Measurements from ENCODE around the gene SLC6A19.

DNA sequence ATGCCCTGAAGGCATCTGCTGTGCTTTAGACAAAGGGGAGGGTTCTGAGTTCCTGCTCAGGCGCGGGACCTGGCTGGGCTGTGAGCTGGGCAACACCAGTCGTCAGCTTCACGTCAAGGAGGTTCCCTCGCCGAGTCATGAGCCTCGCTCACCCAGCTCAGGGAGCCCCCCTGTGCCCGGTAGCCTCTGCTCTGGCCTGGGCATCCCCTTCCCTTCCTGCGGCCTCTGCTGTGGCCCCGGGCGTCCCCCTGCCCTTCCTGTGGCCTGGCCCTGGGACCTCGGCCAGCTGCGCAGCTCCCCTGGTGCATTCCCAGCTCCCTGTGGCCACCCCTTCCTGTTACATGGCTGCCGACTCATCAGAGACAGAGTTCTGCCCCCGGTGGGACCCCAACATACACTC is 63.6 kb downstream of the SLC6A19 start:
- TF ChIP-seq, protein P1, sequence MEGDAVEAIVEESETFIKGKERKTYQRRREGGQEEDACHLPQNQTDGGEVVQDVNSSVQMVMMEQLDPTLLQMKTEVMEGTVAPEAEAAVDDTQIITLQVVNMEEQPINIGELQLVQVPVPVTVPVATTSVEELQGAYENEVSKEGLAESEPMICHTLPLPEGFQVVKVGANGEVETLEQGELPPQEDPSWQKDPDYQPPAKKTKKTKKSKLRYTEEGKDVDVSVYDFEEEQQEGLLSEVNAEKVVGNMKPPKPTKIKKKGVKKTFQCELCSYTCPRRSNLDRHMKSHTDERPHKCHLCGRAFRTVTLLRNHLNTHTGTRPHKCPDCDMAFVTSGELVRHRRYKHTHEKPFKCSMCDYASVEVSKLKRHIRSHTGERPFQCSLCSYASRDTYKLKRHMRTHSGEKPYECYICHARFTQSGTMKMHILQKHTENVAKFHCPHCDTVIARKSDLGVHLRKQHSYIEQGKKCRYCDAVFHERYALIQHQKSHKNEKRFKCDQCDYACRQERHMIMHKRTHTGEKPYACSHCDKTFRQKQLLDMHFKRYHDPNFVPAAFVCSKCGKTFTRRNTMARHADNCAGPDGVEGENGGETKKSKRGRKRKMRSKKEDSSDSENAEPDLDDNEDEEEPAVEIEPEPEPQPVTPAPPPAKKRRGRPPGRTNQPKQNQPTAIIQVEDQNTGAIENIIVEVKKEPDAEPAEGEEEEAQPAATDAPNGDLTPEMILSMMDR (IDR thresholded peaks at IDR 0.05), result no peak
- TF ChIP-seq EZH2 (IDR thresholded peaks at IDR 0.05), result no peak

Data from neural progenitor cell (in vitro differentiated cells).